Esophagus muscularis mucosa (tissue), 2 donors: ENCODE results near the gene PVR.

Experiments
- EP300 ChIP-seq: sonication (generic); formaldehyde crosslinking; IDR thresholded peaks from one replicate; pipeline ENCODE4 v1.6.1; 2017; ENCODE audit warnings: antibody characterized with exemption
- POLR2A ChIP-seq: fragments of 450-650 bp; IDR thresholded peaks from one replicate; pipeline ENCODE4 v1.6.1; 2017; ENCODE audit warnings: antibody characterized with exemption, moderate library complexity, mild to moderate bottlenecking, low read depth

- TF ChIP-seq POLR2A: peak; percentile 82
- TF ChIP-seq EP300: no peak
These were observed at the start of gene PVR for GRCh38 chr19:44643605-44644401.
